HUES48 (cell line): Measurements from ENCODE around the gene MAGI2.
A peak's percentile ranks its signal among the peaks of the same experiment; 100 is the strongest.

Experiments
- H3K27ac ChIP-seq: one replicate; pipeline ENCODE4 v1.7.0; 2013; ENCODE audit warnings: low read depth, low read length, inconsistent platforms
- H3K27me3 ChIP-seq: 2 replicates; pipeline ENCODE4 v1.6.1; 2013; ENCODE audit warnings: mild to moderate bottlenecking, low read length; ENCODE audit not compliant: control insufficient read depth, insufficient read depth
- H3K36me3 ChIP-seq: 2 replicates; pipeline ENCODE4 v1.6.1; 2013; ENCODE audit warnings: low read length; ENCODE audit not compliant: control insufficient read depth, insufficient read depth
- H3K4me1 ChIP-seq: 2 replicates; pipeline ENCODE4 v1.6.1; 2013; ENCODE audit warnings: mild to moderate bottlenecking, low read length; ENCODE audit not compliant: control insufficient read depth, insufficient read depth
- H3K4me3 ChIP-seq: 2 replicates; pipeline ENCODE4 v1.5.1; 2013; ENCODE audit warnings: mild to moderate bottlenecking, low read depth, low read length
- H3K9ac ChIP-seq: 2 replicates; pipeline ENCODE4 v1.6.1; 2013; ENCODE audit warnings: mild to moderate bottlenecking, low read depth, low read length, moderate library complexity
- H3K9me3 ChIP-seq: 2 replicates; pipeline ENCODE4 v1.6.1; 2013; ENCODE audit warnings: low read length; ENCODE audit not compliant: control insufficient read depth, insufficient read depth

Gene MAGI2

DNA sequence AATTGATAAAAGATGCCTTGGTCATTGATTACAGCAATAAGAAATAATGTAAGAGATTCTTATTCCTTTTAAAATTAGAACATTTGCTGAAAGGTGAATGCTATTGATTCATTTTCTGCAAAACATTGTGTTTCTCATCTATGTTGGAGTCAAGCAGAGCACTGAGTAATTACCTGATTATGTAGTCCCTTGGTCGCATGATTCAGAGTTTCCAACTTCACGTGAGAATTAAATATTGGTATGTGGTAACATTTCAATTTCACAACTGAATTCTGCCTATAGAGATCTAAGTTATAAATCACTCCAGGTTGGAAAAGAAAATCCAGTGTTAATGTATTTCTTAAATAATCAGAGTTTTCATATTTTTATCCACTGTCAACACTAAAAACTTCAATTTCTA, 953.5 kb downstream of the MAGI2 start:
- H3K9me3 ChIP-seq = no peaks in the 10 kb centered on the region
- no peak overlapping the region for H3K9ac ChIP-seq
- no peak overlapping the region for H3K4me3 ChIP-seq
- peaks cover 34% of the 10 kb centered on the region for H3K4me1 ChIP-seq
- H3K27ac ChIP-seq = no peak overlapping the region
- H3K27me3 ChIP-seq = no peaks in the 10 kb centered on the region
- H3K36me3 ChIP-seq = peaks cover 14% of the 10 kb centered on the region; the same call in 1 of the 2 replicates

DNA sequence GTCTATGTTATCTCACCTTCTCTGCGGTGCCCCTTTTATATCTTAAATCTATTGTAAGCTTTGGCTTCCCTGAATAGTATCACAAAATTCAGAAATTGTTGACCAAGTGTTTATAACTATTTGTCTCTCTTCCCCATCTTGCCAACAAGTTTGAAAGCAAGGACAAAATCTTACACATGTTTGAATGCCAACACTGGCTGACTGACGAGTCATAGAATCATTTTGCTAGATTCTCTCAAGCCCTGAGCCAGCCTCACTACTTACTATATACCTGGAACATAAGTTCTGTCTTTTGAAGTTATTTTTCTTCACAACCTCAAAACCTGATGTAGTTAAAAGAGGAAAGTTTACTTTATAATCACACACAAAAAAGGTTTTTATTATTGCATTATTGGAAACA, 954.2 kb downstream of the MAGI2 start:
- peaks cover 14% of the 10 kb centered on the region; the same call in 1 of the 2 replicates for H3K36me3 ChIP-seq
- H3K9ac ChIP-seq = no peak overlapping the region
- H3K27ac ChIP-seq = no peak overlapping the region
- no peaks in the 10 kb centered on the region for H3K9me3 ChIP-seq
- peaks cover 34% of the 10 kb centered on the region for H3K4me1 ChIP-seq
- H3K27me3 ChIP-seq = no peaks in the 10 kb centered on the region
- no peak overlapping the region for H3K4me3 ChIP-seq

DNA sequence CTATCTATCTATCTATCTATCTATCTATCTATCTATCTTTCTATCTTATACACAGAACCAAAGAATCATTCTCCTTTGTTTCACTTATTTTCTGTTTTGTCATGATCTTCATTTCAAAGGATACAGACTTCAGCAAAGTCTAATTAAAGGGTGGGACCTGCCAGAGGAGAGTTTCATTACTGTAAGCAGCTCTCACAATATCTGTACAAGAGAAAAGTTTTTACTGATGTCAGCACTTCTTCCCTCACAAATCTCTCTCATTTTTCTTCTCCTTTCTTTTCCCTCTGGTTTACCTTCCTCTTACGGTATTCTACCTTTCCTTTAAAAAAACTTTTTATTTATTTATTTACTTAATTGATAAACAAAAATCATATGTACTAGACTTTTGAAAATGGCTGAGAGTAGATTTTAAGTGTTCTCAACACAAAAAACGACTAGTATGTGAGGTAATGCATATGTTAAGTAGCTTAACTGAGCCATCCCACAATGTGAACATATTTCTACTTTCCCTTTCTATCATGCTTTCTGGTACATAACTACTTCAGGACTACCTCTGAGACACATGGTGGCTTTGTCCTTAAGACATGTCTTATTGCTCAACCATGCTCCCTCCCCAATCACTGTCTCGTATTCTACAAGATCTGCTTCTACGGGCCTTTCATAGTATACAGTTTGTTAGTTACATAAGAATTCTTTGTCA, 955.6 kb downstream of the MAGI2 start:
- H3K36me3 ChIP-seq = peaks cover 14% of the 10 kb centered on the region; the same call in 1 of the 2 replicates
- peaks cover 35% of the 10 kb centered on the region for H3K4me1 ChIP-seq
- H3K9ac ChIP-seq = no peak overlapping the region
- H3K27ac ChIP-seq = no peak overlapping the region
- no peaks in the 10 kb centered on the region for H3K9me3 ChIP-seq
- no peak overlapping the region for H3K4me3 ChIP-seq
- H3K27me3 ChIP-seq = no peaks in the 10 kb centered on the region

DNA sequence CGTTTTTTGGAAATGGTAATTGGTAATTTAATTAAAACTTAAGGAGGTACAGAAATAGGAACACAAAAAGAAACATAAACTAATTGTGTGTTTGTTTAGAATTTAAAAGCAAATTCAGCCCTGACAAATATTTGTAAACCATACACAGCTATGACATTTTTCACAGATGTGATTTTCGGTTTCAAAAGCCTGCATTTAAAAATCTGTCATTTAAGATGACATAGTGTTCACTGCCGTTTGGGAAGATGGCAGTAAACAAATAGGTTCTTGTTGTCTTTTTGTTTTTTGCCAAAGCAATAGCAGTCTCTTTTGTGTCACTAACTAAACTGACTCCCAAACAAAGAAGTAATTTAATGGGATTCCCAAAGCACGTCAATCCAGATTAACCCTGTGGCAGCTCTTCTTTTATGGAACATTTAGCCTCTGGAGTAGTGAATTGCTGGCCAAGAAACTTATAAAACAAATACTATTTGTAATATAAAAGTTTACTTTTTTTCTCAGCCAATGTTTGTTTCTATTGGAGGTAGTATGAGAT, 957.3 kb downstream of the MAGI2 start:
- no peaks in the 10 kb centered on the region for H3K27me3 ChIP-seq
- peaks cover 51% of the 10 kb centered on the region for H3K4me1 ChIP-seq
- peaks cover 9% of the 10 kb centered on the region; the same call in 1 of the 2 replicates for H3K36me3 ChIP-seq
- H3K4me3 ChIP-seq = no peak overlapping the region
- H3K9me3 ChIP-seq = no peaks in the 10 kb centered on the region
- H3K9ac ChIP-seq = no peak overlapping the region
- no peak overlapping the region for H3K27ac ChIP-seq

DNA sequence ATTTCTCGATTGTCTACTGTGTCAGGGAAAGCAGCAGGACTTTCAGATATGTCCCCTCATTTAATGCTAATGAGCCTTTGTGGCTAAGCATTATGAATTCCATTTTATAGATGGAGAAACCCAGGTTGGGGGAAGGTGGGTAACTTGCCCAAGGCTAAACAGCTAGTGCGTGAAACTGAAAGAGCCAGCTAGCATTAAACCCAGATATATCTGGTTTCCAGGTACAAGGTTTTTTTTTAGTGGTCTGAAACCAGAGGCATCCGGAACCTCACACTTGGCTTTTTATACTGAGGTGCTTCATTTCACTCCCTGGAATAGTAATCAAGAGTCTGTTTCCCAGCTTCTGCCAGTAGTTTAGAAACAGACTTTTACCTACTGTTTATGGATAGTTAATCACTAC, 960.1 kb downstream of the MAGI2 start:
- H3K9ac ChIP-seq = no peak overlapping the region
- no peaks in the 10 kb centered on the region for H3K9me3 ChIP-seq

DNA sequence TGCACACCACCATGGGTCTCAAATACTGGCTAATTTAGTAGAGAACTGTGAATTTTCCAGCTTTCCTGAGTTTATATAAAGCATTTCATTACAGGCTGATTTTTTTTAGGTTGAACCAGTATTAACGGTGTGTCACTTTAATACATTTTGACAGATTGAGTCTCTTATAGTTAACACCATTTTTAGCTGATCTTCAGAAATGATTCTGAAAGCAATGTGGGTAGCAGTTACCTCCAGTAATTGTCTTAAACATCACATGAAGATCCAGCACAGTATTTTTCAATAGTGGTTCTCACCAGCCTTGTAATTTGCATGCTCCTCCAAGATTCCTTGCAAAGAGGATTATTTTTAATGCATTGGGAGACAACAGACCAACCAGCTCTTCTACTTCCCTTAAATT, 961.3 kb downstream of the MAGI2 start:
- H3K36me3 ChIP-seq = no peaks in the 10 kb centered on the region
- H3K27me3 ChIP-seq = no peaks in the 10 kb centered on the region
- H3K9ac ChIP-seq = no peak overlapping the region
- no peak overlapping the region for H3K27ac ChIP-seq
- H3K9me3 ChIP-seq = no peaks in the 10 kb centered on the region
- no peak overlapping the region for H3K4me3 ChIP-seq
- peaks cover 50% of the 10 kb centered on the region for H3K4me1 ChIP-seq

More for the DNA sequence above, 960.1 kb downstream of the MAGI2 start:
- no peak overlapping the region for H3K27ac ChIP-seq
- H3K4me3 ChIP-seq = no peak overlapping the region
- H3K4me1 ChIP-seq = peaks cover 63% of the 10 kb centered on the region
- H3K36me3 ChIP-seq = no peaks in the 10 kb centered on the region
- H3K27me3 ChIP-seq = no peaks in the 10 kb centered on the region

DNA sequence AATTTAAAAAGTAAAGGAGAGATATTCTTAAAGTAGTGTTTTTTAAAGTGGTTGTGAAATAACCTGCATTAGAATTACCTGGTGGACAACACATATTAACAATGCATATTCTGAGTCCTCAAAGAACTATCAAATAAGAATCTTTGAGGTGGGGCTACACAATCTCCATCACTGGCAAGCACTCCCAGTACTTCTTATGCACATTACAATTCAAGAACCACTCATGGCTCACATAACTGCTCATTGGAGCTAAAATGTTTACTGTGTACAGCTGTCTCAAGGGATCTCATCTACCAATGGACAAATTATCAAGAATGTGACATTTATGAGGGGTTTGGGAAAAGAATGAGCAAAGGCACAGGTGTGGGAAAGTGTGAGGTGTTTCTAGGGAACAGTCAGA, 962.9 kb downstream of the MAGI2 start:
- H3K4me1 ChIP-seq = peaks cover 39% of the 10 kb centered on the region
- no peaks in the 10 kb centered on the region for H3K9me3 ChIP-seq
- H3K27ac ChIP-seq = no peak overlapping the region
- H3K9ac ChIP-seq = no peak overlapping the region
- no peaks in the 10 kb centered on the region for H3K27me3 ChIP-seq
- peaks cover 8% of the 10 kb centered on the region; the same call in 1 of the 2 replicates for H3K36me3 ChIP-seq
- no peak overlapping the region for H3K4me3 ChIP-seq

DNA sequence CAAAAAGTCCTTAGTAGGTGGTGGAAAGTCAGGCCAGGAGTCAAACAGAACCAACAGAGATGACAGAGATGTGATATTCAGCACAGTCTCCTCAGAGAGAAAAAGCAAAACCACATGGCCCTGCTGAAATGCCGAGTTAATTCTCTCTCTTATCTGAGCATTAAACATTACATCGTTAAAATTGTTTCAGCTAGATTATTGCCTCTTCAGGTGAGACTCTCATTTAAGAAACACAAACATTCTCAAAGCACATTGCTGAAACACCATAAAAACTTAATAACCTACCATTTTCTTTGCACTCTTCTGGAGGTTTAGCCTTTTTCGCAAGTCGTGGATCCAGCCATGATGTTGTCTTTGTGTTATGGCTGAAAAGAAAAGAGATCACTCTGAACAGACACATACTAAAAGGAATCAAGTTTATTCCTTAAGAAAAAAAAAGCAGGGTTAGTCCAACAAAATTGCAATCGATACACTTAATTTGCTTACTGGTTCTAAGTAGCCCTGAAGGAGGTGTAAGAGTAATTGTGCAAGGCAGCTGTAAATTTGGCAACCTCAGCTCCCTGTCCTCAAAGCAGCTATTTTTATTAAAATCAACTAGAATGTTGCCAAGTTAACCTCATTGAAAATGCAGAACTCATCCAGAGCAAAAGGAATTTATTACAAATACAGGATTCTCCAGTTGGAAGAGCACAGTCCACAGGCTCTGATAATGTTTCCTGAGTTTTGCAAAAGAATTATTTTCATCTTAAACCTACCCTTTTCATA, 963.8 kb downstream of the MAGI2 start:
- Histone ChIP-seq H3K4me1 (peaks cover 39% of the 10 kb centered on the region), H3K9me3 (no peaks in the 10 kb centered on the region), H3K4me3 (no peak overlapping the region; the same call in 1 of the 2 replicates), H3K9ac (peak overlapping the region; percentile 32), H3K27me3 (no peaks in the 10 kb centered on the region), H3K27ac (no peak overlapping the region), H3K36me3 (peaks cover 8% of the 10 kb centered on the region; the same call in 1 of the 2 replicates)

DNA sequence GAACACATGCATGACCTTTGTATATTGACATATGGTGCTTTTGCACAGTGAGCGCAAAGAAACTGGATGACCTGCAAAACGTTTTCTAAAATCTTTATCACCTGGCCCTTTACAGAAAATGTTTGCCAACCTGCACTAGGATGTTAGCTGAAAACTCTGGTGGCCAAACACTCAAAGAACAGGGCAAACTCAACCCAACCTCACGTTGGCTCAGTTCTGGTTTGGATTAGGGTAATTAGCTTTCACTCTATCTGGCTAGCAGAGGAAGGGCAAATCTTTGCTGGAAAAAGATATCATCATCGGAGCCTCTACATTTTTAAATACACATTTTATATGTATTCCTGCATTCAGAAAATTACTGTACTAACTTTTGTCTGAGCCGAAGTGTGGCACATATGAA, 966.0 kb downstream of the MAGI2 start:
- peaks cover 8% of the 10 kb centered on the region; the same call in 1 of the 2 replicates for H3K36me3 ChIP-seq
- H3K27me3 ChIP-seq = no peaks in the 10 kb centered on the region
- H3K9ac ChIP-seq = no peak overlapping the region
- no peak overlapping the region for H3K27ac ChIP-seq
- peaks cover 35% of the 10 kb centered on the region for H3K4me1 ChIP-seq
- H3K9me3 ChIP-seq = no peaks in the 10 kb centered on the region
- no peak overlapping the region for H3K4me3 ChIP-seq

DNA sequence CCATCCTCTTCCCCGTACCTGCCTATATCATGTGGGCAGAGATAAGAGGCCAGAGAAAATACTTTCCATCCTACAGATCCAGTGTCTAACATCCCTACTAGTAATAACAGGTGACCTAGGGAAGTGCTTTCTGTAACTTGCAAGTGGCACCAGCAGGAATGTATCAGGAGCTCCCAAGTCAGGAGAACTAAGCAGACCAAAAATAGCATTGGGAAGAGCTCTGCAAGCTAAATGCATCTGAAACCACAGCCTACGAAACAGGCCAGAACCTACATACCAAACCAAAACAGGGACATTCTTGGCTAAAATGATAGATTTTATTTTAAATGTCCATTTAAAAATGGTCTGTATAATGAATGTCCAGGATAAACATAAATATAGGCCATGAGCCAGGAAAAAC, 974.1 kb downstream of the MAGI2 start:
- Histone ChIP-seq H3K4me3 (no peak overlapping the region), H3K36me3 (no peaks in the 10 kb centered on the region), H3K4me1 (no peaks in the 10 kb centered on the region), H3K27me3 (no peaks in the 10 kb centered on the region), H3K27ac (no peak overlapping the region), H3K9ac (no peak overlapping the region), H3K9me3 (no peaks in the 10 kb centered on the region)

DNA sequence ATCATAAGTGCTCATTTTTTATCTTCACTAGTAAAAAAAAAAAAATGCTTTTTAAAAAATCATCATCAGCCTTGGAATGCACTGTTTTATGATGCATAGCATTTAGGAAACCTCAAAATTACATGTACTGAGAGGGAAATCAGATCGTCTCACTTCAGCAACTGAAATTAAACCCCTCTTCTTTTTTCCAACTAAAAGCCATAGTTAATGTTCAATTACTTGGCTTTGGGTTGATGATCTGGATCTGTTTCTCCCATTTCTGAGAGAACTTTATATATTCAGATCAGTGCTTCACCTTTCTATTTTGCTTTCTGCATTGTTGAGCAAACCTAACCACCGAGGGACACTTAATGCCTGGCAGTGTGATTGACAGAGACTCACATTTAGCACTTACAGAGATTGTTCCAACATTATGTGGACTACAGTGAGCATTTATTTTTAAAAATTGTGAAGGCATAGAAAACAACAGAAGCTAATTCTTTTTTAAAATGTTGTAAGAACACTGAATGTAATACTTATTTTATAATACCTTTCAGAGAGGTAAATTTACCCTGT, 976.5 kb downstream of the MAGI2 start:
- H3K36me3 ChIP-seq = no peaks in the 10 kb centered on the region
- H3K4me1 ChIP-seq = peaks cover 7% of the 10 kb centered on the region; the same call in 1 of the 2 replicates
- no peaks in the 10 kb centered on the region for H3K27me3 ChIP-seq
- no peaks in the 10 kb centered on the region for H3K9me3 ChIP-seq
- H3K9ac ChIP-seq = no peak overlapping the region
- no peak overlapping the region for H3K27ac ChIP-seq
- no peak overlapping the region for H3K4me3 ChIP-seq
